RWPE2 (cell line): Measurements from ENCODE around the gene WDSUB1.

Experiments
- ATAC-seq: fragments of 200-7000 bp; cut with Tn5 transposase; 3 replicates; pipeline ENCODE4 v1.9.1; 2021; ENCODE audit warnings: low read depth
- DNase-seq: peaks from one replicate; pipeline ENCODE4 v3.0.0-alpha.2; 2020; ENCODE audit warnings: low spot score
- H3K27ac ChIP-seq: fragments of 450-650 bp; 2 replicates; pipeline ENCODE4 v1.5.1; 2017; ENCODE audit warnings: mild to moderate bottlenecking; ENCODE audit not compliant: poor library complexity, severe bottlenecking
- H3K27me3 ChIP-seq: fragments of 250-450 bp; sonication (Bioruptor Pico); 2 replicates; pipeline ENCODE4 v1.5.1; 2021; ENCODE audit warnings: mild to moderate bottlenecking, moderate library complexity; ENCODE audit not compliant: insufficient read depth, poor library complexity, severe bottlenecking
- H3K36me3 ChIP-seq: fragments of 250-450 bp; sonication (Bioruptor Pico); 2 replicates; pipeline ENCODE4 v1.5.1; 2020; ENCODE audit warnings: low read depth, mild to moderate bottlenecking, moderate library complexity
- H3K4me1 ChIP-seq: fragments of 250-450 bp; sonication (Bioruptor Pico); 2 replicates; pipeline ENCODE4 v1.5.1; 2021; ENCODE audit warnings: mild to moderate bottlenecking, moderate library complexity; ENCODE audit not compliant: insufficient read depth, poor library complexity, severe bottlenecking
- H3K4me3 ChIP-seq: fragments of 250-450 bp; sonication (Bioruptor Pico); 2 replicates; pipeline ENCODE4 v1.5.1; 2021; ENCODE audit warnings: mild to moderate bottlenecking, moderate library complexity; ENCODE audit not compliant: severe bottlenecking
- H3K9me3 ChIP-seq: fragments of 250-450 bp; sonication (Bioruptor Pico); 2 replicates; pipeline ENCODE4 v1.5.1; 2021; ENCODE audit warnings: mild to moderate bottlenecking, moderate library complexity; ENCODE audit not compliant: severe bottlenecking
- TF ChIP-seq, protein P1 (sequence below): fragments of 450-650 bp; IDR thresholded peaks from one replicate; pipeline ENCODE4 v1.5.1; 2017; ENCODE audit warnings: mild to moderate bottlenecking, moderate library complexity; ENCODE audit not compliant: poor library complexity, severe bottlenecking

WDSUB1 gene

DNA sequence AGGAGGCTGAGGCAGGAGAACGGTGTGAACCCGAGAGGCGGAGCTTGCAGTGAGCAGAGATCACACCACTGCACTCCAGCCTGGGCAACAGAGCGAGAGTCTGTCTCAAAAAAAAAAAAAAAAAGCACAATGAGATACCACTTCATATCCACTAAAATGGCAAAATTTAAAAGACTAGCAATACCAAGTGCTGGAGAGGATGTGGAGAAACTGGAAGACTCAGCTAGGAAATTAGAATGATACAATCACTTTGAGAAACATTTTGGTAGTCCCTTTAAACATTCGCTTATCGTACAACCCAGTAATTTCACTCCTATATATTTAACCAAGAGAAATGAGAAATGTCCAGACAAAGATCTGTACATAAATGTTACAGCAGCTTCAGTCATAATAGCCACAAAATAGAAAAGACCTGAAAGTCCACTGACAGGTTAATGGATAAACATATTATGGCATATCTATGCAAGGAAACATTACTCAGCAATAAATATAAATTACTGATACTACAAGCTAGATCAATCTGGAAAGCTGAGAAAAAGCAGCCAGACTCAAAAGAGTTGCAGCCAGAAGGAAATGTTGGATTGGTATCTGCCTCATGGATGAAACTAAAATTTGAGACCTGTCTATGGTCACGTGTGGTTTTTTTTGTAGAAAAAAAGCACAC, 40.0 kb downstream of the WDSUB1 start:
- H3K4me3 ChIP-seq: no peak overlapping the region
- no peaks in the 10 kb centered on the region for H3K27me3 ChIP-seq
- DNase-seq (no peak), ATAC-seq (no peak)
- peaks cover 20% of the 10 kb centered on the region; the same call in 1 of the 2 replicates for H3K36me3 ChIP-seq
- no peaks in the 10 kb centered on the region for H3K9me3 ChIP-seq
- TF ChIP-seq, protein P1, sequence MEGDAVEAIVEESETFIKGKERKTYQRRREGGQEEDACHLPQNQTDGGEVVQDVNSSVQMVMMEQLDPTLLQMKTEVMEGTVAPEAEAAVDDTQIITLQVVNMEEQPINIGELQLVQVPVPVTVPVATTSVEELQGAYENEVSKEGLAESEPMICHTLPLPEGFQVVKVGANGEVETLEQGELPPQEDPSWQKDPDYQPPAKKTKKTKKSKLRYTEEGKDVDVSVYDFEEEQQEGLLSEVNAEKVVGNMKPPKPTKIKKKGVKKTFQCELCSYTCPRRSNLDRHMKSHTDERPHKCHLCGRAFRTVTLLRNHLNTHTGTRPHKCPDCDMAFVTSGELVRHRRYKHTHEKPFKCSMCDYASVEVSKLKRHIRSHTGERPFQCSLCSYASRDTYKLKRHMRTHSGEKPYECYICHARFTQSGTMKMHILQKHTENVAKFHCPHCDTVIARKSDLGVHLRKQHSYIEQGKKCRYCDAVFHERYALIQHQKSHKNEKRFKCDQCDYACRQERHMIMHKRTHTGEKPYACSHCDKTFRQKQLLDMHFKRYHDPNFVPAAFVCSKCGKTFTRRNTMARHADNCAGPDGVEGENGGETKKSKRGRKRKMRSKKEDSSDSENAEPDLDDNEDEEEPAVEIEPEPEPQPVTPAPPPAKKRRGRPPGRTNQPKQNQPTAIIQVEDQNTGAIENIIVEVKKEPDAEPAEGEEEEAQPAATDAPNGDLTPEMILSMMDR: no peak
- H3K4me1 ChIP-seq: peaks cover 13% of the 10 kb centered on the region
- H3K27ac ChIP-seq: no peak overlapping the region

DNA sequence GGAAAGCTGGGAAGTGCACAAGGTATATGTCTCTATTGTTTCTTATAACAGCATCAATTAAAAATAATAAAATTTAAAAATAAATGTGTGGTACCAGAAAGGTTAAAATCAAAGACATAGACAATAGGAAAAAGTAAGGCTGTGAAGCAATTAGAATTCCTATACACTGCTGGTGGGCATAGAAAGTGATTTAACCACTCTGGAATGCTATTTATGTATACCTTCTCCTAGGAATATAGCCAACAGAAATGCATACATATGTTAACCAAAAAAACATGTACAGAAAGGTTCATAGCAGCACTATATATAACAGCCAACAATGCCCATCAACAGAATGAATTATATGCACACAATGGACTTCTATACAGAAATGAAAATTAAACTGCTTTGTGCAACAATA, 43.0 kb downstream of the WDSUB1 start:
- Histone ChIP-seq H3K4me1 (no peaks in the 10 kb centered on the region), H3K9me3 (no peaks in the 10 kb centered on the region), H3K4me3 (no peak overlapping the region), H3K27me3 (no peaks in the 10 kb centered on the region), H3K27ac (no peak overlapping the region), H3K36me3 (peaks cover 36% of the 10 kb centered on the region)
- no peak for DNase-seq
- TF ChIP-seq, protein P1: no peak
- ATAC-seq: peak; percentile 73

DNA sequence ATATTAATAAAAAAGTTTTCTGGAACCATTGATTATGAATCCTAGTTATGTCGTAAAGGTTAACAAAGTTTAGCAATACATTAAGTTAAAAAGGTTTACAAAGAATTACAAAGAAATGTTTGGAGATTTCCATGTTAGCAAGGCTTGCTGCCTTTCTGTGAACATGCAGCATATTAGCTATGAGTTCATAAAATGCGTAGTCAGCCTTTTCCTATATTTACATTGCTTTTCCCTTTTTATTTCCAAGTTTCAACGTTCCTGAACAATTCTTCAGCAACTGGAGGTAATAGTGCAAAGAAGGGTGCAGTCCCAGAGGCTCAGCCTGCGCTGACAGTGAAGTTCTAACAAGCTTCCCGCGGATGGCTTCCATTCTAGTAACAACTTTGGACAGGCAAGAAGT, 51.6 kb downstream of the WDSUB1 start:
- TF ChIP-seq, protein P1: no peak
- Histone ChIP-seq H3K27me3 (no peaks in the 10 kb centered on the region), H3K27ac (no peak overlapping the region), H3K4me1 (no peaks in the 10 kb centered on the region), H3K9me3 (no peaks in the 10 kb centered on the region), H3K4me3 (no peak overlapping the region), H3K36me3 (peaks cover 75% of the 10 kb centered on the region)
- ATAC-seq (no peak), DNase-seq (no peak)

DNA sequence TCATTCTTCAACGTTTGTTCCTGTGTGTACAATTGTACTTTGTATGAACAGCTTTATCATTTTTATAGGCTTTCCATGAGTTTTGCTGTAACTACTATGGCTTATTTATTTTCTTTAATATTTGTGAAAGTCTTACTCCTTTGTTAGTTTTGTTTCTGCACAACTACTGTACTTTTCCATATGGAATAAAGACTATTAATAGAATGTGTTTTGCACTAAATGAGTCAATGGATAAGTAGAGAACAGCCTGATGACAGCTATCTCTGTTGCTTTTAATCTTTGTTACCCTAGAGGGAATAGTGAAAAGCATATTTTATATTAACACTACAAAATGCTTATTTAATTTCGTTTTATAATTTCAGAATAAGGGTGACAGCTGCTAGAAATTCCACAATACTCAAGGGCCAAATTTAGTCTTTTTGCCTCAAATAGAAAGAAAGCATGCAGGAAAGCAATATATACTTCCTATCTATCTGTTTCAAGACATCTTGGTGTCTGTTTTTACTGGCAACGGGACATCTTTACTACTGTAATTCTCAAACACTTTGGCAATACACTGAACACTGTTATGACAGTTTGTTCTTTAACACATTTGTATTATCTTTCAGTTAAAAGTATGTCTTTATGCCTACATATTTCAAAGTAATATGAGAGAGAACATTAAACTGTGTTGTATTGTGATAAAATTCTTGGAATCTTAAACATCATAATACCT, 53.9 kb downstream of the WDSUB1 start:
- no peak overlapping the region for H3K4me3 ChIP-seq
- no peak for DNase-seq
- H3K9me3 ChIP-seq: no peaks in the 10 kb centered on the region
- ATAC-seq: no peak
- no peaks in the 10 kb centered on the region for H3K27me3 ChIP-seq
- H3K4me1 ChIP-seq: no peaks in the 10 kb centered on the region
- peaks cover 79% of the 10 kb centered on the region for H3K36me3 ChIP-seq
- no peak overlapping the region for H3K27ac ChIP-seq
- TF ChIP-seq, protein P1: no peak
